Mammary epithelial cell (primary cell): Measurements from ENCODE around the gene HRG.

Source experiments
- CTCF ChIP-seq, 2 donors: IDR thresholded peaks in 1 of 2; conservative IDR thresholded peaks in 1 of 2; 2 replicates each; pipeline ENCODE4 v1.5.1; 2011 to 2012; ENCODE audit warnings: inconsistent platforms in 2 of 2, low read length in 2 of 2, mild to moderate bottlenecking in 2 of 2, control low read depth in 1 of 2, low read depth in 1 of 2; ENCODE audit not compliant: insufficient read depth in 1 of 2; ENCODE audit errors: extremely low read depth in 1 of 2
- EZH2 ChIP-seq: IDR thresholded peaks from 2 replicates; pipeline ENCODE4 v1.6.1; 2012; ENCODE audit warnings: low read length, inconsistent platforms, borderline replicate concordance

GRCh38 chr3:186693843-186694242 lies 28.0 kb downstream of the HRG start:
- TF ChIP-seq CTCF (conservative IDR thresholded peaks at IDR 0.05 in 1 of 2, IDR thresholded peaks at IDR 0.05 in 1 of 2; ENCODE audit: extremely low read depth in 1 of 2, insufficient read depth in 1 of 2, low read depth in 1 of 2, low read length in 2 of 2) (no peak), EZH2 (no peak)
